ENCODE data around the gene LNX1. TPM values are rescaled to one million over a fixed set of nuclear protein-coding genes. Genes with fewer than 3 reads are reported as not detected.
"Not testable (repeated sequence)": the region's sequence is repeated elsewhere in the genome, so short reads cannot be mapped to it uniquely, and the experiment has no call there.

Gene LNX1
- total RNA-seq, 2 donors from 2014 or later: not detected

- ATAC-seq (replicated peaks): no peak
Measured at GRCh38 chr4:53479736-53480525, 111.4 kb downstream of the LNX1 start.

GRCh38 chr4:53478671-53479456 lies 112.4 kb downstream of the LNX1 start:
- H3K27me3 Mint-ChIP-seq: peaks cover 12% of the 10 kb centered on the region
- H3K36me3 Mint-ChIP-seq (ENCODE audit: low read depth): no peaks in the 10 kb centered on the region
- no peak for ATAC-seq (replicated peaks)
- H3K9me3 Mint-ChIP-seq: peaks cover 4% of the 10 kb centered on the region
- no peak overlapping the region for H3K4me3 Mint-ChIP-seq
- H3K27ac Mint-ChIP-seq: no peak overlapping the region
- no peaks in the 10 kb centered on the region for H3K4me1 Mint-ChIP-seq

More at GRCh38 chr4:53479736-53480525, 111.4 kb downstream of the LNX1 start:
- H3K36me3 Mint-ChIP-seq (ENCODE audit: low read depth): no peaks in the 10 kb centered on the region
- no peak overlapping the region for H3K4me3 Mint-ChIP-seq
- H3K27ac Mint-ChIP-seq: no peak overlapping the region
- peaks cover 18% of the 10 kb centered on the region for H3K27me3 Mint-ChIP-seq
- H3K9me3 Mint-ChIP-seq: peaks cover 4% of the 10 kb centered on the region
- H3K4me1 Mint-ChIP-seq: no peaks in the 10 kb centered on the region

GRCh38 chr4:53477636-53478035 lies 113.7 kb downstream of the LNX1 start:
- Mint-ChIP-seq H3K4me1 (no peaks in the 10 kb centered on the region), H3K27me3 (peaks cover 7% of the 10 kb centered on the region), H3K27ac (no peak overlapping the region), H3K36me3 (ENCODE audit: low read depth) (no peaks in the 10 kb centered on the region), H3K9me3 (peaks cover 10% of the 10 kb centered on the region), H3K4me3 (no peak overlapping the region)
- ATAC-seq (replicated peaks): no peak

- ATAC-seq (replicated peaks): no peak
- no peaks in the 10 kb centered on the region for H3K36me3 Mint-ChIP-seq (ENCODE audit: low read depth)
- H3K9me3 Mint-ChIP-seq: peaks cover 10% of the 10 kb centered on the region
- no peak overlapping the region for H3K27ac Mint-ChIP-seq
- no peaks in the 10 kb centered on the region for H3K4me1 Mint-ChIP-seq
- no peak overlapping the region for H3K4me3 Mint-ChIP-seq
- peaks cover 7% of the 10 kb centered on the region for H3K27me3 Mint-ChIP-seq
Measured at GRCh38 chr4:53477038-53477565, 114.2 kb downstream of the LNX1 start.

GRCh38 chr4:53476232-53477037 lies 114.9 kb downstream of the LNX1 start:
- Mint-ChIP-seq H3K36me3 (ENCODE audit: low read depth) (no peaks in the 10 kb centered on the region), H3K27me3 (peaks cover 4% of the 10 kb centered on the region), H3K27ac (no peak overlapping the region), H3K4me1 (no peaks in the 10 kb centered on the region), H3K9me3 (peaks cover 10% of the 10 kb centered on the region), H3K4me3 (no peak overlapping the region)
- ATAC-seq (replicated peaks): no peak

- H3K36me3 Mint-ChIP-seq (ENCODE audit: low read depth): peaks cover 25% of the 10 kb centered on the region
- not testable (repeated sequence) for H3K9me3 Mint-ChIP-seq; H3K4me1 Mint-ChIP-seq; ATAC-seq (replicated peaks); H3K4me3 Mint-ChIP-seq; H3K27me3 Mint-ChIP-seq; H3K27ac Mint-ChIP-seq
Measured at GRCh38 chr4:53466576-53466975, 124.7 kb downstream of the LNX1 start.

GRCh38 chr4:53465891-53466290 lies 125.4 kb downstream of the LNX1 start:
- no peaks in the 10 kb centered on the region for H3K4me1 Mint-ChIP-seq
- peaks cover 32% of the 10 kb centered on the region for H3K36me3 Mint-ChIP-seq (ENCODE audit: low read depth)
- H3K4me3 Mint-ChIP-seq: no peak overlapping the region
- ATAC-seq (replicated peaks): no peak
- peaks cover 9% of the 10 kb centered on the region for H3K9me3 Mint-ChIP-seq
- H3K27me3 Mint-ChIP-seq: no peaks in the 10 kb centered on the region
- no peak overlapping the region for H3K27ac Mint-ChIP-seq

- H3K36me3 Mint-ChIP-seq (ENCODE audit: low read depth): peaks cover 38% of the 10 kb centered on the region
- no peaks in the 10 kb centered on the region for H3K4me1 Mint-ChIP-seq
- H3K27ac Mint-ChIP-seq: no peak overlapping the region
- H3K27me3 Mint-ChIP-seq: no peaks in the 10 kb centered on the region
- no peak overlapping the region for H3K4me3 Mint-ChIP-seq
- ATAC-seq (replicated peaks): no peak
- H3K9me3 Mint-ChIP-seq: peaks cover 9% of the 10 kb centered on the region
Measured at GRCh38 chr4:53465281-53465680, 126.0 kb downstream of the LNX1 start.

- Mint-ChIP-seq H3K36me3 (ENCODE audit: low read depth) (peaks cover 57% of the 10 kb centered on the region), H3K4me1 (no peaks in the 10 kb centered on the region), H3K4me3 (no peak overlapping the region), H3K27ac (no peak overlapping the region), H3K27me3 (no peaks in the 10 kb centered on the region), H3K9me3 (peaks cover 9% of the 10 kb centered on the region)
- no peak for ATAC-seq (replicated peaks)
Measured at GRCh38 chr4:53463340-53463739, 127.9 kb downstream of the LNX1 start.

- Mint-ChIP-seq H3K27me3 (no peaks in the 10 kb centered on the region), H3K36me3 (ENCODE audit: low read depth) (peaks cover 77% of the 10 kb centered on the region), H3K9me3 (no peaks in the 10 kb centered on the region), H3K4me3 (no peak overlapping the region), H3K27ac (no peak overlapping the region), H3K4me1 (no peaks in the 10 kb centered on the region)
- no peak for ATAC-seq (replicated peaks)
Measured at GRCh38 chr4:53461244-53461643, 130.0 kb downstream of the LNX1 start.

- Mint-ChIP-seq H3K4me3 (no peak overlapping the region), H3K27ac (no peak overlapping the region), H3K27me3 (no peaks in the 10 kb centered on the region), H3K4me1 (no peaks in the 10 kb centered on the region), H3K36me3 (ENCODE audit: low read depth) (peaks cover 94% of the 10 kb centered on the region), H3K9me3 (no peaks in the 10 kb centered on the region)
- no peak for ATAC-seq (replicated peaks)
Measured at GRCh38 chr4:53459548-53459947, 131.7 kb downstream of the LNX1 start.

- Mint-ChIP-seq H3K9me3 (no peaks in the 10 kb centered on the region), H3K36me3 (ENCODE audit: low read depth) (peaks cover 99% of the 10 kb centered on the region), H3K27ac (no peak overlapping the region), H3K4me1 (no peaks in the 10 kb centered on the region), H3K4me3 (no peak overlapping the region), H3K27me3 (no peaks in the 10 kb centered on the region)
- ATAC-seq (replicated peaks): no peak
Measured at GRCh38 chr4:53456178-53456577, 135.1 kb downstream of the LNX1 start.

GRCh38 chr4:53455766-53456165 lies 135.5 kb downstream of the LNX1 start:
- Mint-ChIP-seq H3K9me3 (no peaks in the 10 kb centered on the region), H3K36me3 (ENCODE audit: low read depth) (peaks cover 99% of the 10 kb centered on the region)

GRCh38 chr4:53453385-53453784 lies 137.9 kb downstream of the LNX1 start:
- Mint-ChIP-seq H3K4me1 (no peaks in the 10 kb centered on the region), H3K9me3 (no peaks in the 10 kb centered on the region), H3K4me3 (no peak overlapping the region), H3K27me3 (no peaks in the 10 kb centered on the region), H3K27ac (no peak overlapping the region), H3K36me3 (ENCODE audit: low read depth) (peaks cover 91% of the 10 kb centered on the region)
- ATAC-seq (replicated peaks): no peak

More at GRCh38 chr4:53455766-53456165, 135.5 kb downstream of the LNX1 start:
- Mint-ChIP-seq H3K27me3 (no peaks in the 10 kb centered on the region), H3K4me1 (no peaks in the 10 kb centered on the region), H3K27ac (no peak overlapping the region), H3K4me3 (no peak overlapping the region)
- no peak for ATAC-seq (replicated peaks)

Measured in activated T-helper 17 cell treated with anti-CD3 and anti-CD28 coated beads, Interleukin-2, amount 50 U/mL, for 72 hours (primary cell).